GM20000 (cell line): ENCODE data around the gene PTH1R.

Source experiments
- DNase-seq: peaks from one replicate; pipeline ENCODE4 v3.0.0; 2012; ENCODE audit warnings: low spot score
- CTCF ChIP-seq: IDR thresholded peaks from 2 replicates; pipeline ENCODE4 v1.5.1; 2012; ENCODE audit warnings: mild to moderate bottlenecking, control low read depth; ENCODE audit errors: extremely low read depth, missing control alignments

Gene PTH1R

GRCh38 chr3:46918634-46919033 lies 41.1 kb downstream of the PTH1R start:
- TF ChIP-seq CTCF, result no peak
- DNase-seq, result no peak

GRCh38 chr3:46921041-46921440 lies 43.5 kb downstream of the PTH1R start:
- DNase-seq, result no peak
- no peak for TF ChIP-seq CTCF

- DNase-seq, result no peak
- TF ChIP-seq CTCF, result no peak
These were observed 44.4 kb downstream of the PTH1R start for GRCh38 chr3:46921871-46922271.

- no peak for TF ChIP-seq CTCF
- no peak for DNase-seq
These were observed 44.9 kb downstream of the PTH1R start for GRCh38 chr3:46922426-46922825.

- TF ChIP-seq CTCF, result peak; percentile 8
- DNase-seq, result no peak
These were observed 45.5 kb downstream of the PTH1R start for GRCh38 chr3:46922871-46923558.

GRCh38 chr3:46923559-46924350 lies 46.2 kb downstream of the PTH1R start:
- TF ChIP-seq CTCF, result peak; percentile 77
- DNase-seq, result no peak

- TF ChIP-seq CTCF, result no peak
These were observed 47.5 kb downstream of the PTH1R start for GRCh38 chr3:46924921-46925584.

More at GRCh38 chr3:46924921-46925584, 47.5 kb downstream of the PTH1R start:
- DNase-seq, result no peak
